HepG2 (cell line): ENCODE results near the gene NMRAL1. TPM values are rescaled to one million over a fixed set of nuclear protein-coding genes. Genes with fewer than 3 reads are reported as not detected.

Experiments
- CENPX ChIP-seq: sonication (generic); formaldehyde crosslinking; IDR thresholded peaks from 2 replicates; pipeline ENCODE4 v1.9.0; 2021; ENCODE audit warnings: mild to moderate bottlenecking, missing genetic modification reagents, moderate library complexity
- GABPA ChIP-seq, 2 experiments: IDR thresholded peaks; 2 replicates each; pipeline ENCODE4 v1.6.1; 2011 to 2016; ENCODE audit warnings: low read depth in 2 of 2, low read length in 1 of 2, missing biosample characterization in 1 of 2, missing genetic modification characterization in 1 of 2
- HNF4A ChIP-seq: sonication (generic); formaldehyde crosslinking; IDR thresholded peaks from 2 replicates; pipeline ENCODE4 v1.4.0; 2020; ENCODE audit warnings: missing genetic modification reagents
- HNRNPL ChIP-seq: fragments of 200-400 bp; formaldehyde crosslinking; IDR thresholded peaks from 2 replicates; pipeline ENCODE4 v1.6.1; 2017; ENCODE audit warnings: mild to moderate bottlenecking, low read depth, low read length
- IRF2 ChIP-seq: IDR thresholded peaks from 2 replicates; pipeline ENCODE4 v1.6.1; 2018; ENCODE audit warnings: missing genetic modification reagents, missing compliant biosample characterization
- MED1 ChIP-seq: sonication (generic); formaldehyde crosslinking; IDR thresholded peaks from 2 replicates; pipeline ENCODE4 v1.4.0; 2020; ENCODE audit warnings: missing genetic modification reagents
- NFKB2 ChIP-seq: sonication (generic); formaldehyde crosslinking; IDR thresholded peaks from 2 replicates; pipeline ENCODE4 v1.4.0; 2020; ENCODE audit warnings: missing genetic modification reagents, borderline replicate concordance
- RAD51 ChIP-seq: fragments of 450-650 bp; IDR thresholded peaks from 2 replicates; pipeline ENCODE4 v1.6.1; 2016; ENCODE audit warnings: borderline replicate concordance
- SNRNP70 ChIP-seq: fragments of 200-400 bp; formaldehyde crosslinking; IDR thresholded peaks from 2 replicates; pipeline ENCODE4 v1.6.1; 2017; ENCODE audit warnings: mild to moderate bottlenecking, low read depth, low read length, moderate library complexity
- ZNF251 ChIP-seq: sonication (generic); formaldehyde crosslinking; IDR thresholded peaks from 2 replicates; pipeline ENCODE4 v1.9.0; 2021; ENCODE audit warnings: mild to moderate bottlenecking, missing genetic modification reagents
- ZNF317 ChIP-seq: sonication (generic); formaldehyde crosslinking; IDR thresholded peaks from 2 replicates; pipeline ENCODE4 v1.5.0; 2020; ENCODE audit warnings: mild to moderate bottlenecking, missing genetic modification reagents
- ZNF326 ChIP-seq: sonication (generic); formaldehyde crosslinking; IDR thresholded peaks from 2 replicates; pipeline ENCODE4 v1.4.0; 2020; ENCODE audit warnings: missing genetic modification reagents, borderline replicate concordance
- ZNF431 ChIP-seq: sonication (generic); formaldehyde crosslinking; IDR thresholded peaks from 2 replicates; pipeline ENCODE4 v1.9.0; 2022; ENCODE audit warnings: missing genetic modification reagents, low read depth, mild to moderate bottlenecking, borderline replicate concordance
- ZNF451 ChIP-seq: sonication (generic); formaldehyde crosslinking; IDR thresholded peaks from 2 replicates; pipeline ENCODE4 v1.5.0; 2020; ENCODE audit warnings: mild to moderate bottlenecking, missing genetic modification reagents
- ZNF550 ChIP-seq: sonication (generic); formaldehyde crosslinking; IDR thresholded peaks from 2 replicates; pipeline ENCODE4 v1.4.0; 2020; ENCODE audit warnings: mild to moderate bottlenecking, missing genetic modification reagents, borderline replicate concordance
- ZNF768 ChIP-seq: sonication (generic); formaldehyde crosslinking; IDR thresholded peaks from 2 replicates; pipeline ENCODE4 v1.4.0; 2020; ENCODE audit warnings: missing genetic modification reagents
- ZNF790 ChIP-seq: sonication (generic); formaldehyde crosslinking; IDR thresholded peaks from 2 replicates; pipeline ENCODE4 v1.8.0; 2022; ENCODE audit warnings: missing genetic modification reagents, mild to moderate bottlenecking, borderline replicate concordance
- polyA plus RNA-seq, 8 experiments: library from polyadenylated mRNA; depleted of rRNA in 3 of 8; stranded (reverse) in 7 of 8; unstranded in 1 of 8; fragments of >200 nt; fragmentation: Illumina TruSeq in 4 of 8; extraction: Trizol in 4 of 8; gene quantifications; 2 replicates each; pipeline versions ENCODE4 v1.2.1 to v1.2.3, GENCODE V29; 2011 to 2016; ENCODE audit warnings: low read depth in 4 of 8, missing spikeins in 1 of 8, mixed read lengths in 1 of 8; ENCODE audit not compliant: insufficient read depth in 1 of 8
- total RNA-seq, 5 experiments: library from RNA; depleted of rRNA; stranded (reverse); fragments of >200 nt; fragmentation: Illumina TruSeq; extraction: Trizol; gene quantifications; 2 replicates each; pipeline ENCODE4 v1.2.3, GENCODE V29; 2016; ENCODE audit warnings: low read depth in 1 of 5
- TF ChIP-seq, protein P1 (sequence below): sonication (generic); formaldehyde crosslinking; IDR thresholded peaks from 2 replicates; pipeline ENCODE4 v1.9.0; 2021; ENCODE audit warnings: missing genetic modification reagents, borderline replicate concordance
- TF ChIP-seq, protein P2 (sequence below): sonication (generic); formaldehyde crosslinking; IDR thresholded peaks from 2 replicates; pipeline ENCODE4 v1.8.0; 2022; ENCODE audit warnings: missing genetic modification reagents, low read depth, mild to moderate bottlenecking, borderline replicate concordance
- TF ChIP-seq, protein P3 (sequence below): sonication (generic); formaldehyde crosslinking; IDR thresholded peaks from 2 replicates; pipeline ENCODE4 v1.4.0; 2020; ENCODE audit warnings: low read depth, mild to moderate bottlenecking, missing genetic modification reagents
- TF ChIP-seq, protein P4 (sequence below): sonication (generic); formaldehyde crosslinking; IDR thresholded peaks from 2 replicates; pipeline ENCODE4 v1.8.1; 2023; ENCODE audit warnings: mild to moderate bottlenecking, missing genetic modification reagents
- TF ChIP-seq, protein P5 (sequence below): sonication (generic); formaldehyde crosslinking; IDR thresholded peaks from 2 replicates; pipeline ENCODE4 v1.5.0; 2020; ENCODE audit warnings: mild to moderate bottlenecking, missing genetic modification reagents

NMRAL1 gene
- total and polyA plus RNA-seq, 2 of the 13 experiments (the other 11 are each of a cell fraction or from before 2014, with no cell fraction given) = 30.8 to 33.1 TPM

DNA sequence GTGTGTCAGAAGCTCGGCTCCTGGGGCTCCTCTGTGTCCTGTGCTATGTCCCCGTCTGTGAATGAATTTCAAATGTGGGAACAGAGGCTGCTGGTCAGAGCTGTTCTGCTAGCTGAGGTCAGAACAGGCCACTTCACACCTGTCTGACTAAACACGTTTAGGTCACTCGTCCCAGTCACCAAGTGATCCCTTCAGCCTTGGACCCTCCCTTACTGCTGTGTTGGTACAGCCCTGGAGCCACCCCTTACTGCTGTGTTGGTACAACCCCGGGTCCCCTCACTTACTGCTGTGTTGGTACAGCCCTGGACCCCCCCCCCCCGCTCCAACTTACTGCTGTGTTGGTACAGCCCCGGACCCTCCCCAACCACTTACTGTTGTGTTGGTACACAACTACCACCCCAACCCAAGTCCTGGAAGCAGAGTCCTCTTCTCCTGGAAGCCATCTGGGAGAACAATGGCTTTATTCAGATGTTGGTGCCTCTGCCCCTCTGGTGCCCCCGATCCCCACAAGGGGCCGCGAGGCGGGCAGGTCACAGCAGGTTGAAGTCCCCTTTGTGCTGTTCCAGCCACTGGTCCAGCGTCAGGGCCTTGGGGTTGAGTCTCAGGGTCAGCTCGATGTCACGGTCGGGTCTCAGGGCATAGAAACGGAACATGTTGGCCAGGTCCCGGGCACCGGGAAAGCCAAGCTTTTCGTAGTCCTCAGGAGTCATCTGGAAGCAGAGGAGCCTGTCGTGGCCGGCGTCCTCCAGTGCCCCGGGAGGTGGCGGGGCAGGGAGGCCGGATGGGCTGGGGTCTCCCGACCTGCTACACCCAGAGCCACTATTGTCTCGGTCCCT lies 13.0 kb downstream of the NMRAL1 start (continued):
- peak; percentile 70; the same call in 1 of the 2 replicates for TF ChIP-seq ZNF431 (CRISPR knock-in tag)
- TF ChIP-seq CENPX = no peak
- TF ChIP-seq, protein P1, sequence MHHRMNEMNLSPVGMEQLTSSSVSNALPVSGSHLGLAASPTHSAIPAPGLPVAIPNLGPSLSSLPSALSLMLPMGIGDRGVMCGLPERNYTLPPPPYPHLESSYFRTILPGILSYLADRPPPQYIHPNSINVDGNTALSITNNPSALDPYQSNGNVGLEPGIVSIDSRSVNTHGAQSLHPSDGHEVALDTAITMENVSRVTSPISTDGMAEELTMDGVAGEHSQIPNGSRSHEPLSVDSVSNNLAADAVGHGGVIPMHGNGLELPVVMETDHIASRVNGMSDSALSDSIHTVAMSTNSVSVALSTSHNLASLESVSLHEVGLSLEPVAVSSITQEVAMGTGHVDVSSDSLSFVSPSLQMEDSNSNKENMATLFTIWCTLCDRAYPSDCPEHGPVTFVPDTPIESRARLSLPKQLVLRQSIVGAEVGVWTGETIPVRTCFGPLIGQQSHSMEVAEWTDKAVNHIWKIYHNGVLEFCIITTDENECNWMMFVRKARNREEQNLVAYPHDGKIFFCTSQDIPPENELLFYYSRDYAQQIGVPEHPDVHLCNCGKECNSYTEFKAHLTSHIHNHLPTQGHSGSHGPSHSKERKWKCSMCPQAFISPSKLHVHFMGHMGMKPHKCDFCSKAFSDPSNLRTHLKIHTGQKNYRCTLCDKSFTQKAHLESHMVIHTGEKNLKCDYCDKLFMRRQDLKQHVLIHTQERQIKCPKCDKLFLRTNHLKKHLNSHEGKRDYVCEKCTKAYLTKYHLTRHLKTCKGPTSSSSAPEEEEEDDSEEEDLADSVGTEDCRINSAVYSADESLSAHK (CRISPR knock-in tag) = no peak
- no peak for TF ChIP-seq RAD51
- no peak for TF ChIP-seq ZNF251 (CRISPR knock-in tag)
- no peak for TF ChIP-seq SNRNP70
- TF ChIP-seq NFKB2 (CRISPR knock-in tag) = peak; percentile 72; the same call in 1 of the 2 replicates
- TF ChIP-seq, protein P2, sequence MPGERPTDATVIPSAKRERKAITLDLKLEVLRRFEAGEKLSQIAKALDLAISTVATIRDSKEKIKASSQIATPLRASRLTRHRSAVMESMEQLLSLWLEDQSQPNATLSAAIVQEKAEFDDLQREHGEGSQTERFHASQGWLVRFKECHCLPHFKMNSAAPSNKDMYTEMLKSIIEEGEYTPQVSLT (CRISPR knock-in tag) = no peak
- TF ChIP-seq HNF4A (CRISPR knock-in tag) = peak; percentile 89
- no peak for TF ChIP-seq ZNF326
- TF ChIP-seq GABPA (IDR thresholded peaks at IDR 0.05; ENCODE audit: low read depth, low read length) = no peak
- no peak for TF ChIP-seq GABPA (CRISPR knock-in tag; IDR thresholded peaks at IDR 0.05; ENCODE audit: low read depth)
- TF ChIP-seq, protein P3, sequence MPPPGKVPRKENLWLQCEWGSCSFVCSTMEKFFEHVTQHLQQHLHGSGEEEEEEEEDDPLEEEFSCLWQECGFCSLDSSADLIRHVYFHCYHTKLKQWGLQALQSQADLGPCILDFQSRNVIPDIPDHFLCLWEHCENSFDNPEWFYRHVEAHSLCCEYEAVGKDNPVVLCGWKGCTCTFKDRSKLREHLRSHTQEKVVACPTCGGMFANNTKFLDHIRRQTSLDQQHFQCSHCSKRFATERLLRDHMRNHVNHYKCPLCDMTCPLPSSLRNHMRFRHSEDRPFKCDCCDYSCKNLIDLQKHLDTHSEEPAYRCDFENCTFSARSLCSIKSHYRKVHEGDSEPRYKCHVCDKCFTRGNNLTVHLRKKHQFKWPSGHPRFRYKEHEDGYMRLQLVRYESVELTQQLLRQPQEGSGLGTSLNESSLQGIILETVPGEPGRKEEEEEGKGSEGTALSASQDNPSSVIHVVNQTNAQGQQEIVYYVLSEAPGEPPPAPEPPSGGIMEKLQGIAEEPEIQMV (CRISPR knock-in tag) = no peak; the same call in none of the 2 replicates
- peak; percentile 75 for TF ChIP-seq ZNF317
- TF ChIP-seq, protein P4, sequence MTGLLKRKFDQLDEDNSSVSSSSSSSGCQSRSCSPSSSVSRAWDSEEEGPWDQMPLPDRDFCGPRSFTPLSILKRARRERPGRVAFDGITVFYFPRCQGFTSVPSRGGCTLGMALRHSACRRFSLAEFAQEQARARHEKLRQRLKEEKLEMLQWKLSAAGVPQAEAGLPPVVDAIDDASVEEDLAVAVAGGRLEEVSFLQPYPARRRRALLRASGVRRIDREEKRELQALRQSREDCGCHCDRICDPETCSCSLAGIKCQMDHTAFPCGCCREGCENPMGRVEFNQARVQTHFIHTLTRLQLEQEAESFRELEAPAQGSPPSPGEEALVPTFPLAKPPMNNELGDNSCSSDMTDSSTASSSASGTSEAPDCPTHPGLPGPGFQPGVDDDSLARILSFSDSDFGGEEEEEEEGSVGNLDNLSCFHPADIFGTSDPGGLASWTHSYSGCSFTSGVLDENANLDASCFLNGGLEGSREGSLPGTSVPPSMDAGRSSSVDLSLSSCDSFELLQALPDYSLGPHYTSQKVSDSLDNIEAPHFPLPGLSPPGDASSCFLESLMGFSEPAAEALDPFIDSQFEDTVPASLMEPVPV (CRISPR knock-in tag) = no peak; the same call in 1 of the 2 replicates
- peak; percentile 56; the same call in 1 of the 2 replicates for TF ChIP-seq ZNF768
- no peak for TF ChIP-seq ZNF550 (CRISPR knock-in tag)
- peak; percentile 64; the same call in 1 of the 2 replicates for TF ChIP-seq ZNF451 (CRISPR knock-in tag)
- TF ChIP-seq, protein P5, sequence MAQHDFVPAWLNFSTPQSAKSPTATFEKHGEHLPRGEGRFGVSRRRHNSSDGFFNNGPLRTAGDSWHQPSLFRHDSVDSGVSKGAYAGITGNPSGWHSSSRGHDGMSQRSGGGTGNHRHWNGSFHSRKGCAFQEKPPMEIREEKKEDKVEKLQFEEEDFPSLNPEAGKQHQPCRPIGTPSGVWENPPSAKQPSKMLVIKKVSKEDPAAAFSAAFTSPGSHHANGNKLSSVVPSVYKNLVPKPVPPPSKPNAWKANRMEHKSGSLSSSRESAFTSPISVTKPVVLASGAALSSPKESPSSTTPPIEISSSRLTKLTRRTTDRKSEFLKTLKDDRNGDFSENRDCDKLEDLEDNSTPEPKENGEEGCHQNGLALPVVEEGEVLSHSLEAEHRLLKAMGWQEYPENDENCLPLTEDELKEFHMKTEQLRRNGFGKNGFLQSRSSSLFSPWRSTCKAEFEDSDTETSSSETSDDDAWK (CRISPR knock-in tag) = no peak
- TF ChIP-seq HNRNPL = peak; percentile 97
- TF ChIP-seq MED1 (CRISPR knock-in tag) = peak; percentile 80
- no peak for TF ChIP-seq ZNF790 (CRISPR knock-in tag)
- peak; percentile 53; the same call in 1 of the 2 replicates for TF ChIP-seq IRF2 (CRISPR knock-in tag)
